GM13977 (cell line): ENCODE measurements around the gene IKZF3.
"Not testable (repeated sequence)": the region's sequence is repeated elsewhere in the genome, so short reads cannot be mapped to it uniquely, and the experiment has no call there.

Source experiments
- DNase-seq: peaks from one replicate; pipeline ENCODE4 v3.0.0; 2012; ENCODE audit warnings: low spot score
- in situ Hi-C: fragments of 300-500 bp; cut with MboI; formaldehyde crosslinking; loops from one replicate; pipeline ENCODE4 v1.12.0; 2022; ENCODE audit warnings: low sequenced_read_pairs, low pct_unique_long_range_greater_than_20kb, mixed read lengths, inconsistent platforms; ENCODE audit not compliant: unreplicated experiment
- TF ChIP-seq, protein P1 (sequence below): IDR thresholded peaks from 2 replicates; pipeline ENCODE4 v1.5.1; 2012; ENCODE audit warnings: mild to moderate bottlenecking, control low read depth; ENCODE audit not compliant: insufficient read depth; ENCODE audit errors: extremely low read depth, missing control alignments

The IKZF3 gene

DNA sequence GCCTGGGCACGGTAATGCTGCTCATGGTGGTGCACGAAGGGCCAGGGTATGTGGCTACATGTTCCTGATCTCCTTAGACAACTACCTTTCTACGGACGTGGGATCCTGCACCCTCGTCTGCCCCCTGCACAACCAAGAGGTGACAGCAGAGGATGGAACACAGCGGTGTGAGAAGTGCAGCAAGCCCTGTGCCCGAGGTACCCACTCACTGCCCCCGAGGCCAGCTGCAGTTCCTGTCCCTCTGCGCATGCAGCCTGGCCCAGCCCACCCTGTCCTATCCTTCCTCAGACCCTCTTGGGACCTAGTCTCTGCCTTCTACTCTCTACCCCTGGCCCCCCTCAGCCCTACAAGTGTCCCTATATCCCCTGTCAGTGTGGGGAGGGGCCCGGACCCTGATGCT, 152.3 kb downstream of the IKZF3 start:
- in situ Hi-C loops, result no loop called here
- TF ChIP-seq, protein P1, sequence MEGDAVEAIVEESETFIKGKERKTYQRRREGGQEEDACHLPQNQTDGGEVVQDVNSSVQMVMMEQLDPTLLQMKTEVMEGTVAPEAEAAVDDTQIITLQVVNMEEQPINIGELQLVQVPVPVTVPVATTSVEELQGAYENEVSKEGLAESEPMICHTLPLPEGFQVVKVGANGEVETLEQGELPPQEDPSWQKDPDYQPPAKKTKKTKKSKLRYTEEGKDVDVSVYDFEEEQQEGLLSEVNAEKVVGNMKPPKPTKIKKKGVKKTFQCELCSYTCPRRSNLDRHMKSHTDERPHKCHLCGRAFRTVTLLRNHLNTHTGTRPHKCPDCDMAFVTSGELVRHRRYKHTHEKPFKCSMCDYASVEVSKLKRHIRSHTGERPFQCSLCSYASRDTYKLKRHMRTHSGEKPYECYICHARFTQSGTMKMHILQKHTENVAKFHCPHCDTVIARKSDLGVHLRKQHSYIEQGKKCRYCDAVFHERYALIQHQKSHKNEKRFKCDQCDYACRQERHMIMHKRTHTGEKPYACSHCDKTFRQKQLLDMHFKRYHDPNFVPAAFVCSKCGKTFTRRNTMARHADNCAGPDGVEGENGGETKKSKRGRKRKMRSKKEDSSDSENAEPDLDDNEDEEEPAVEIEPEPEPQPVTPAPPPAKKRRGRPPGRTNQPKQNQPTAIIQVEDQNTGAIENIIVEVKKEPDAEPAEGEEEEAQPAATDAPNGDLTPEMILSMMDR, result no peak
- DNase-seq, result no peak

DNA sequence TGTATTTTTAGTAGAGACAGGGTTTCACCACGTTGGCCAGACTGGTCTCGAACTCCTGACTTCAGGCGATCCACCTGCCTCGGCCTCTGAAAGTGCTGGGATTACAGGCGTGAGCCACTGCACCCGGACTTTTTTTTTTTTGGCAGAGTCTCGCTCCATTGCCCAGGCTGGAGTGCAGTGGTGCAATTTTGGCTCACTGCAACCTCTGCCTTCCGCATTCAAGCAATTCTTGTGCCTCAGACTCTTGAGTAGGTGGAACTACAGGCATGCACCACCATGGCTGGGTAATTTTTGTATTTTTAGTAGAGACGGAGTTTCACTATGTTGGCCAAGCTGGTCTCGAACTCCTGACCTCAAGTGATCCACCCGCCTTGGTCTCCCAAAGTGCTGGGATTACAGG, 153.0 kb downstream of the IKZF3 start:
- in situ Hi-C loops, DNase-seq: not testable (repeated sequence)

DNA sequence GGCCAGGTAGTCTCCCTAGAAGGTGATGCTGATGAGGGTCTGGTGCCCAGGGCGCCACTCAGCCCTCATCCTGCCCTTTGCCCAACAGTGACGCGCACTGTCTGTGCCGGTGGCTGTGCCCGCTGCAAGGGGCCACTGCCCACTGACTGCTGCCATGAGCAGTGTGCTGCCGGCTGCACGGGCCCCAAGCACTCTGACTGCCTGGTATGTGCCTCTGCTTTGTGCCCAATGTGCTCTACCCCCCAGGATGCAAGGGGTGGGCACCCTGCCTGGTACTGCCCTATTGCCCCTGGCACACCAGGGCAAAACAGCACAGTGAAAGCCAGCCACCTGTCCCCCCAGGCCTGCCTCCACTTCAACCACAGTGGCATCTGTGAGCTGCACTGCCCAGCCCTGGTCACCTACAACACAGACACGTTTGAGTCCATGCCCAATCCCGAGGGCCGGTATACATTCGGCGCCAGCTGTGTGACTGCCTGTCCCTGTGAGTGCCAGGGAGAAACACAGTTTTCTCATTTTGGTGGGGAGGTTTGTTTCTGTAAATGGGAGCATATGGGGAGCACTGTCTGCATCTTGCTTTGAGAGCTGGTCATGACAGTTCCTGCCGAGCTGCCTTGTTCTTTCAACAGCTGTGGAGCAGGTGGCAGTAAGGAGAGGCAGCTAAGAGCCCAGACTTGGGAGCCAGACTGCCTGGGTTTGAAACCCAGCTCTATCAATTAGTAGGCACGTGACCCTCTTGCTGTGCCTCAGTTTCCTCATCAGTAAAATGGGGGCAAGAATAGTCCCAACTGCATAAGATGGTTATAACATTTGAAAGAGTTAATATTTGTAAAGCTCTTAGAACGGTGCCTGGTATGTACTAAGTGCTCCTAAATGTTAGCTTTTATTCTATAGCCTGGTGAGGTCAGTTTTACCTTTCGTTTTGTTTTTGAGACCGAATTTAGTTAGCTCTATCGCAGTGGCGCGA, 153.8 kb downstream of the IKZF3 start:
- in situ Hi-C loops, result no loop called here
- DNase-seq, result no peak
- TF ChIP-seq, protein P1, result no peak

DNA sequence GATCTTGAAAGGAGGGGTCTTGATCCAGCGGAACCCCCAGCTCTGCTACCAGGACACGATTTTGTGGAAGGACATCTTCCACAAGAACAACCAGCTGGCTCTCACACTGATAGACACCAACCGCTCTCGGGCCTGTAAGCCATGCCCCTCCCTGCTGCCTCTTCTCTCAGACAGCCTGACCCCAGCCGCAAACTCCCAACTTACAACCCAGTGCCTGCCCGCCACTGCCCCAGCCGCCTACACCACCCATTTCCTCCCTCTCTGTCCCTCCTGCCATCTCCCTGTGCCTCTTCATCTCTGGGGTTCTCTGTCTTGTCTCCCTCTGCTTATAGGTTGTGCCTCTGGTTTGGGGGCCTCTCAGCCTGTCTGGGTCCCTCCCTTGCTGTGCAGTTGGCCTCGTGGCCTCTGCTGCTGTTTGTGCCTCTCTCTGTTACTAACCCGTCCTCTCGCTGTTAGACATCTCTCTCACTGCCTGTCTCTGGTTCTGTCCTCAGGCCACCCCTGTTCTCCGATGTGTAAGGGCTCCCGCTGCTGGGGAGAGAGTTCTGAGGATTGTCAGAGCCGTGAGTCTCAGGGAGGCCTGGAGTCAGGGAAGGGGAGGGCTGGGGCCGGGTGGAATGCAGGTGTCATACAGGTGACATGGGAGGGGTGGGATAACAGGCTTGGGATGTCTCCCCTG, 154.7 kb downstream of the IKZF3 start:
- no peak for DNase-seq
- in situ Hi-C loops, result no loop called here
- TF ChIP-seq, protein P1, result no peak
